GM12878 (cell line): ENCODE results near the gene KCNK7. TPM values are rescaled to one million over a fixed set of nuclear protein-coding genes. Genes with fewer than 3 reads are reported as not detected.

Experiments used
- ATAC-seq: fragments of 200-7000 bp; cut with Tn5 transposase; 3 replicates; pipeline ENCODE4 v1.9.1; 2020; ENCODE audit warnings: mild to moderate bottlenecking, moderate library complexity
- BruUV-seq: library from RNA; stranded (reverse); fragments of 400-500 nt; replicated peaks from 2 replicates; lab custom pipeline; 2021; lab: Mats Ljungman, UMichigan
- CTCF ChIA-PET: fragments of 300-600 bp; sonication (Branson Sonifier 250); formaldehyde crosslinking; extraction: SDS; loops from one replicate; lab custom pipeline; 2021; ENCODE audit warnings: inconsistent platforms; lab: Yijun Ruan, JAX
- POLR2A ChIA-PET: fragments of 350-600 bp; formaldehyde crosslinking; extraction: SDS; loops from one replicate; lab custom pipeline; 2021; ENCODE audit warnings: inconsistent platforms; lab: Charles Lee
- RAD21 ChIA-PET: fragments of 300-600 bp; sonication (Branson Sonifier 250); formaldehyde crosslinking; loops from one replicate; lab custom pipeline; 2023; ENCODE audit warnings: antibody characterized with exemption; ENCODE audit not compliant: unreplicated experiment; lab: Charles Lee
- SMC1A ChIA-PET: fragments of 300-600 bp; sonication (Branson Sonifier 250); formaldehyde crosslinking; loops from one replicate; lab custom pipeline; 2023; ENCODE audit not compliant: unreplicated experiment, uncharacterized antibody; lab: Charles Lee
- DNase-seq: peaks from one replicate; pipeline ENCODE4 v3.0.0-alpha.2; 2011; ENCODE audit warnings: low read depth, low spot score
- FAIRE-seq: peaks from 3 replicates; lab custom pipeline; 2011; peaks lifted over from hg19 to GRCh38; lab: Jason Lieb, UNC
- H2AFZ ChIP-seq: 2 replicates; pipeline ENCODE4 v1.6.0; 2011; ENCODE audit warnings: low read depth, low read length, control low read depth; ENCODE audit not compliant: control insufficient read depth
- H3K27ac ChIP-seq: 2 replicates; pipeline ENCODE4 v1.5.1; 2011; ENCODE audit warnings: control low read depth; ENCODE audit not compliant: control insufficient read depth, insufficient read depth
- H3K27me3 ChIP-seq, 2 experiments: replicated peaks in 1 of 2; 2 replicates each; pipeline versions ENCODE4 v1.6.0 to v1.6.1; 2011; ENCODE audit warnings: low read length in 1 of 2; ENCODE audit not compliant: control insufficient read depth in 2 of 2, insufficient read depth in 2 of 2
- H3K36me3 ChIP-seq, 2 experiments: 2 replicates each; pipeline ENCODE4 v1.5.1; 2011; ENCODE audit warnings: low read length in 1 of 2; ENCODE audit not compliant: control insufficient read depth in 2 of 2, insufficient read depth in 2 of 2
- H3K4me1 ChIP-seq: 2 replicates; pipeline ENCODE4 v1.6.1; 2011; ENCODE audit warnings: mild to moderate bottlenecking, low read length, moderate library complexity, mixed read lengths; ENCODE audit not compliant: control insufficient read depth, insufficient read depth
- H3K4me2 ChIP-seq: 2 replicates; pipeline ENCODE4 v1.6.0; 2011; ENCODE audit warnings: control low read depth; ENCODE audit not compliant: control insufficient read depth, insufficient read depth
- H3K4me3 ChIP-seq: fragments of 200-600 bp; sonication (generic); 2 replicates; pipeline ENCODE4 v1.5.1; 2016
- H3K79me2 ChIP-seq: 2 replicates; pipeline ENCODE4 v1.6.0; 2011; ENCODE audit warnings: low read length; ENCODE audit not compliant: control insufficient read depth, insufficient read depth
- H3K9ac ChIP-seq: 2 replicates; pipeline ENCODE4 v1.8.0; 2011; ENCODE audit warnings: low read length, control low read depth, mixed read lengths; ENCODE audit not compliant: control insufficient read depth, insufficient read depth
- H3K9me3 ChIP-seq: replicated peaks from 3 replicates; pipeline ENCODE4 v1.5.1; 2011; ENCODE audit warnings: mild to moderate bottlenecking, low read length; ENCODE audit not compliant: control insufficient read depth, insufficient read depth
- H4K20me1 ChIP-seq: 2 replicates; pipeline ENCODE4 v1.6.0; 2011; ENCODE audit not compliant: control insufficient read depth, insufficient read depth
- CHD4 ChIP-seq: fragments of 200-600 bp; sonication (generic); IDR thresholded peaks from 2 replicates; pipeline ENCODE4 v1.6.1; 2016; ENCODE audit warnings: mild to moderate bottlenecking
- GATAD2B ChIP-seq: fragments of 450-650 bp; conservative IDR thresholded peaks from 2 replicates; pipeline ENCODE4 v1.6.1; 2017; ENCODE audit warnings: low read depth, mild to moderate bottlenecking, moderate library complexity
- POLR2A ChIP-seq: IDR thresholded peaks from 2 replicates; pipeline ENCODE4 v1.6.1; 2011; ENCODE audit warnings: low read depth, mild to moderate bottlenecking, low read length
- POLR2AphosphoS2 ChIP-seq: IDR thresholded peaks from 2 replicates; pipeline ENCODE4 v1.6.1; 2011; ENCODE audit warnings: low read depth, mild to moderate bottlenecking, low read length, improper control_type of control experiment, moderate library complexity
- RB1 ChIP-seq: fragments of 450-650 bp; formaldehyde crosslinking; IDR thresholded peaks from 2 replicates; pipeline ENCODE4 v1.6.1; 2017; ENCODE audit warnings: mild to moderate bottlenecking, borderline replicate concordance
- WGBS: methylation state at CpG from one replicate; pipeline ENCODE4 v1.1.6; 2016; ENCODE audit warnings: low lambda C conversion rate; ENCODE audit not compliant: insufficient replicate concordance, insufficient coverage; ENCODE audit errors: missing lambda C conversion rate; 5-methylcytosine and 5-hydroxymethylcytosine counted together
- in situ Hi-C: fragments of 300-500 bp; cut with MboI; formaldehyde crosslinking; loops from 9 replicates; pipeline ENCODE4 v1.14.3; 2018; ENCODE audit warnings: mixed read lengths
- intact Hi-C: fragments of 100-400 bp; cut with micrococcal nuclease; formaldehyde crosslinking; loops from one replicate; pipeline ENCODE4 v1.14.2; 2022; ENCODE audit not compliant: unreplicated experiment
- polyA plus RNA-seq, 11 experiments: library from polyadenylated mRNA; depleted of rRNA in 4 of 11; unstranded in 6 of 11; stranded (reverse) in 5 of 11; fragments of >200 nt; fragmentation: Nextera tagmentation in 4 of 11; fragmentation: Illumina TruSeq in 1 of 11; extraction: Ambion mirVana in 4 of 11; extraction: Trizol in 1 of 11; gene quantifications; 1 replicate in 1 of 11; 2 replicates in 10 of 11; pipeline versions ENCODE4 v1.2.1 to v1.2.3, GENCODE V29; 2011 to 2016; ENCODE audit warnings: inconsistent platforms in 2 of 11, missing spikeins in 2 of 11, low read depth in 1 of 11
- total RNA-seq, 4 experiments: library from RNA; depleted of rRNA in 3 of 4; stranded (reverse); fragments of >200 nt in 3 of 4; fragmentation: Illumina TruSeq in 1 of 4; extraction: Trizol in 1 of 4; gene quantifications; 2 replicates each; pipeline versions ENCODE4 v1.2.1 to v1.2.3, GENCODE V29; 2013 to 2021
- TF ChIP-seq, protein P1 (sequence below): IDR thresholded peaks from 2 replicates; pipeline ENCODE4 v1.6.1; 2011; ENCODE audit warnings: low read depth, mild to moderate bottlenecking, low read length, moderate library complexity, borderline replicate concordance; ENCODE audit errors: extremely low read depth
- TF ChIP-seq, protein P2 (sequence below): fragments of 450-650 bp; formaldehyde crosslinking; IDR thresholded peaks from 2 replicates; pipeline ENCODE4 v1.5.0; 2022; ENCODE audit warnings: mild to moderate bottlenecking, missing genetic modification characterization
- TF ChIP-seq, protein P3 (sequence below): fragments of 450-650 bp; IDR thresholded peaks from 2 replicates; pipeline ENCODE4 v1.6.1; 2016; ENCODE audit warnings: mild to moderate bottlenecking

The KCNK7 gene
- total and polyA plus RNA-seq, 10 of the 15 experiments (the other 5 are each of a cell fraction or from before 2014, with no cell fraction given): 0.11 to 0.54 (median 0.23) TPM; not detected in 7

DNA sequence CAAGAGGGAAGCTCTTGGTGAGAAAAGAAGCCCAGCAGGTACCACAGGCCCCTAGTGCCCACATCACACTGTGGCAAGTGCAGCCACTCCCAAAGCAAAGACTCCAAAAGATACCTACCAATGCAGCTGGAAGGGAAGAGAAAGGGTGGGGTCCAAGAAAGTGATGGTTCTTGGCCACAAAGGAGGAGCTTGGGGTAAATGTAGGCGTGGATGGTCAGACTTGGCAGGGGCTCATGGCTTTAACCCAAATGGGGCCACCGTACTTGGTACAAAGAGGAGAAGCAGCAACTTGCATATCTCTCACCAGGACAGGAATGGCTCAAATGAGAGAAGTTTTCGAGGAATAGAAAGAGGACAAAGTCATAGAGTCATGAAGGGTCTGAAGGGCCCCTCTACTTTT is 13.6 kb upstream of the KCNK7 start (continued):
- TF ChIP-seq, protein P1, sequence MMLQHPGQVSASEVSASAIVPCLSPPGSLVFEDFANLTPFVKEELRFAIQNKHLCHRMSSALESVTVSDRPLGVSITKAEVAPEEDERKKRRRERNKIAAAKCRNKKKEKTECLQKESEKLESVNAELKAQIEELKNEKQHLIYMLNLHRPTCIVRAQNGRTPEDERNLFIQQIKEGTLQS: no peak
- TF ChIP-seq, protein P2, sequence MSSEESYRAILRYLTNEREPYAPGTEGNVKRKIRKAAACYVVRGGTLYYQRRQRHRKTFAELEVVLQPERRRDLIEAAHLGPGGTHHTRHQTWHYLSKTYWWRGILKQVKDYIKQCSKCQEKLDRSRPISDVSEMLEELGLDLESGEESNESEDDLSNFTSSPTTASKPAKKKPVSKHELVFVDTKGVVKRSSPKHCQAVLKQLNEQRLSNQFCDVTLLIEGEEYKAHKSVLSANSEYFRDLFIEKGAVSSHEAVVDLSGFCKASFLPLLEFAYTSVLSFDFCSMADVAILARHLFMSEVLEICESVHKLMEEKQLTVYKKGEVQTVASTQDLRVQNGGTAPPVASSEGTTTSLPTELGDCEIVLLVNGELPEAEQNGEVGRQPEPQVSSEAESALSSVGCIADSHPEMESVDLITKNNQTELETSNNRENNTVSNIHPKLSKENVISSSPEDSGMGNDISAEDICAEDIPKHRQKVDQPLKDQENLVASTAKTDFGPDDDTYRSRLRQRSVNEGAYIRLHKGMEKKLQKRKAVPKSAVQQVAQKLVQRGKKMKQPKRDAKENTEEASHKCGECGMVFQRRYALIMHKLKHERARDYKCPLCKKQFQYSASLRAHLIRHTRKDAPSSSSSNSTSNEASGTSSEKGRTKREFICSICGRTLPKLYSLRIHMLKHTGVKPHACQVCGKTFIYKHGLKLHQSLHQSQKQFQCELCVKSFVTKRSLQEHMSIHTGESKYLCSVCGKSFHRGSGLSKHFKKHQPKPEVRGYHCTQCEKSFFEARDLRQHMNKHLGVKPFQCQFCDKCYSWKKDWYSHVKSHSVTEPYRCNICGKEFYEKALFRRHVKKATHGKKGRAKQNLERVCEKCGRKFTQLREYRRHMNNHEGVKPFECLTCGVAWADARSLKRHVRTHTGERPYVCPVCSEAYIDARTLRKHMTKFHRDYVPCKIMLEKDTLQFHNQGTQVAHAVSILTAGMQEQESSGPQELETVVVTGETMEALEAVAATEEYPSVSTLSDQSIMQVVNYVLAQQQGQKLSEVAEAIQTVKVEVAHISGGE: no peak

GRCh38 chr11:65607614-65608426 is 12.2 kb upstream of the KCNK7 start:
- H3K79me2 ChIP-seq: peaks cover 26% of the 10 kb centered on the region
- DNase-seq: no peak
- no peak overlapping the region for H3K4me2 ChIP-seq
- ChIA-PET SMC1A (interaction anchor here (1.0 kb wide), 1 partner anchor 13 kb away, joined by 3 read pairs; no protein-coding TSS in a partner anchor), POLR2A (interaction anchor here (0.6 to 2.5 kb wide), 2 partner anchors 14 to 48 kb away, joined by 3 to 12 read pairs; no protein-coding TSS in a partner anchor), CTCF (interaction anchor here (0.9 to 1.5 kb wide), 2 partner anchors 13 to 20 kb away, joined by 3 read pairs; no protein-coding TSS in a partner anchor), RAD21 (no interaction called here)
- BruUV-seq: no TSS peak
- H3K4me3 ChIP-seq: no peak overlapping the region
- no peak overlapping the region for H3K9ac ChIP-seq
- FAIRE-seq: no peak
- TF ChIP-seq GATAD2B: no peak
- TF ChIP-seq CHD4: no peak
- TF ChIP-seq POLR2A: peak; percentile 18; the same call in 1 of the 2 replicates
- no peak for TF ChIP-seq RB1
- TF ChIP-seq POLR2AphosphoS2: no peak
- TF ChIP-seq, protein P3, sequence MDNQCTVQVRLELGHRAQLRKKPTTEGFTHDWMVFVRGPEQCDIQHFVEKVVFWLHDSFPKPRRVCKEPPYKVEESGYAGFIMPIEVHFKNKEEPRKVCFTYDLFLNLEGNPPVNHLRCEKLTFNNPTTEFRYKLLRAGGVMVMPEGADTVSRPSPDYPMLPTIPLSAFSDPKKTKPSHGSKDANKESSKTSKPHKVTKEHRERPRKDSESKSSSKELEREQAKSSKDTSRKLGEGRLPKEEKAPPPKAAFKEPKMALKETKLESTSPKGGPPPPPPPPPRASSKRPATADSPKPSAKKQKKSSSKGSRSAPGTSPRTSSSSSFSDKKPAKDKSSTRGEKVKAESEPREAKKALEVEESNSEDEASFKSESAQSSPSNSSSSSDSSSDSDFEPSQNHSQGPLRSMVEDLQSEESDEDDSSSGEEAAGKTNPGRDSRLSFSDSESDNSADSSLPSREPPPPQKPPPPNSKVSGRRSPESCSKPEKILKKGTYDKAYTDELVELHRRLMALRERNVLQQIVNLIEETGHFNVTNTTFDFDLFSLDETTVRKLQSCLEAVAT: no peak
- H3K4me1 ChIP-seq: peaks cover 12% of the 10 kb centered on the region
- no peaks in the 10 kb centered on the region for H3K27me3 ChIP-seq
- intact Hi-C loops (no loop called here), in situ Hi-C loops (no loop called here)
- no peaks in the 10 kb centered on the region; the same call in 1 of the 2 replicates for H4K20me1 ChIP-seq
- H3K9me3 ChIP-seq: no peaks in the 10 kb centered on the region
- WGBS: over 99% methylated on average over 37 of the region's 37 CpGs
- no peak overlapping the region for H3K27ac ChIP-seq
- peaks cover 18 to 33% of the 10 kb centered on the region in 2 experiments; a peak in 3 of 4 replicates for H3K36me3 ChIP-seq
- H2AFZ ChIP-seq: no peak overlapping the region
- no peak for ATAC-seq
